PC-9 (cell line): ENCODE measurements around the gene ITCH. TPM values are rescaled to one million over a fixed set of nuclear protein-coding genes. Genes with fewer than 3 reads are reported as not detected.
"Not testable (repeated sequence)": the region's sequence is repeated elsewhere in the genome, so short reads cannot be mapped to it uniquely, and the experiment has no call there.

Source experiments
- BruUV-seq: library from RNA; stranded (reverse); fragments of 400-500 nt; replicated peaks from 2 replicates; lab custom pipeline; 2021; lab: Mats Ljungman, UMichigan
- CTCF ChIA-PET: fragments of 300-600 bp; sonication (Branson Sonifier 250); formaldehyde crosslinking; loops from one replicate; lab custom pipeline; 2022; ENCODE audit warnings: antibody characterized with exemption; lab: Charles Lee
- POLR2A ChIA-PET: fragments of 300-600 bp; sonication (Branson Sonifier 250); formaldehyde crosslinking; loops from one replicate; lab custom pipeline; 2022; ENCODE audit warnings: antibody characterized with exemption; ENCODE audit not compliant: unreplicated experiment; lab: Charles Lee
- DNase-seq, 2 experiments: peaks; one replicate each; pipeline versions ENCODE4 v3.0.0 to v3.0.0-alpha.2; 2015 to 2022; ENCODE audit warnings: mixed read lengths in 1 of 2
- H2AFZ ChIP-seq: fragments of 200-600 bp; sonication (generic); 2 replicates; pipeline ENCODE4 v1.8.1; 2017; ENCODE audit warnings: antibody characterized with exemption
- H3F3A ChIP-seq: fragments of 200-600 bp; sonication (generic); 2 replicates; pipeline ENCODE4 v1.8.1; 2017; ENCODE audit warnings: antibody characterized with exemption, mild to moderate bottlenecking, low read depth; ENCODE audit not compliant: insufficient read depth
- H3K27ac ChIP-seq: fragments of 200-600 bp; sonication (generic); 2 replicates; pipeline ENCODE4 v1.6.1; 2016; ENCODE audit warnings: mixed run types
- H3K27me3 ChIP-seq: fragments of 200-600 bp; sonication (generic); 2 replicates; pipeline ENCODE4 v1.6.1; 2016; ENCODE audit warnings: low read depth, mixed run types; ENCODE audit not compliant: insufficient read depth
- H3K36me3 ChIP-seq: fragments of 200-600 bp; sonication (generic); 2 replicates; pipeline ENCODE4 v1.6.1; 2016; ENCODE audit warnings: low read depth, mixed run types
- H3K4me1 ChIP-seq: fragments of 200-600 bp; sonication (generic); replicated peaks from 2 replicates; pipeline ENCODE4 v1.6.1; 2016; ENCODE audit warnings: mixed run types; ENCODE audit not compliant: insufficient read depth
- H3K4me2 ChIP-seq: fragments of 200-600 bp; sonication (generic); 2 replicates; pipeline ENCODE4 v1.6.1; 2017; ENCODE audit warnings: mixed run types
- H3K4me3 ChIP-seq: fragments of 200-600 bp; sonication (generic); 2 replicates; pipeline ENCODE4 v1.6.1; 2016; ENCODE audit warnings: mixed run types
- H3K79me2 ChIP-seq: fragments of 200-600 bp; sonication (generic); 2 replicates; pipeline ENCODE4 v1.6.1; 2017; ENCODE audit warnings: low read depth, mixed run types
- H3K9me2 ChIP-seq: fragments of 200-600 bp; sonication (generic); 2 replicates; pipeline ENCODE4 v1.8.1; 2017; ENCODE audit warnings: mild to moderate bottlenecking; ENCODE audit not compliant: insufficient read depth
- H3K9me3 ChIP-seq: fragments of 200-600 bp; sonication (generic); 2 replicates; pipeline ENCODE4 v1.8.1; 2016; ENCODE audit warnings: low read depth; ENCODE audit not compliant: insufficient read depth
- H4K20me1 ChIP-seq: fragments of 200-600 bp; sonication (generic); 2 replicates; pipeline ENCODE4 v1.8.1; 2017; ENCODE audit not compliant: insufficient read depth
- EZH2 ChIP-seq: fragments of 200-600 bp; sonication (generic); IDR thresholded peaks from 2 replicates; pipeline ENCODE4 v1.8.0; 2017; ENCODE audit warnings: antibody characterized with exemption, low read depth
- intact Hi-C: fragments of 100-400 bp; cut with micrococcal nuclease; formaldehyde crosslinking; loops from one replicate; pipeline ENCODE4 v1.10.0; 2022; ENCODE audit not compliant: unreplicated experiment
- total RNA-seq: library from RNA; stranded (reverse); gene quantifications from 2 replicates; pipeline ENCODE4 v1.2.3, GENCODE V29; 2021
- TF ChIP-seq, protein P1 (sequence below): fragments of 200-600 bp; sonication (generic); conservative IDR thresholded peaks from 2 replicates; pipeline ENCODE4 v1.6.1; 2017; ENCODE audit warnings: mixed run types, antibody characterized with exemption, mild to moderate bottlenecking, moderate library complexity

Gene ITCH
- total RNA-seq, 1 experiment from 2014 or later = 144 TPM

DNA sequence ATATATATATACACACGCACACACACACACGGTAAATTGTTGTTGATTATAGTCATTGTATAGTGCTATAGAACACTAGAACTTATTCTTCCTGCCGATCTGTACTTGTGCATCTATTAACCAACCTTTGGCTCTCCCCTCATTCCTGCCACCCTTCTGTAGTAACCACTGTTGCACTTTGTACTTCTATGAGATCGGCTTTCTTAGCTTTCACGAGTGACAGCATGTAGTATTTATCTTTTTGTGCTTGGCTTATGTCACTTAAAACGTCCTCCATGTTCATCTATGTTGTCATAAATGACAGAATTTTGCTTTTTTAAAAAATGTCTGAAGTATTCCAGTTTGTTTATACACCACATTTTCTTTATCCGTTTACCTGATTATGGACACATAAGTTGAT lies 132.2 kb downstream of the ITCH start:
- H3K4me3 ChIP-seq = no peak overlapping the region
- TF ChIP-seq, protein P1, sequence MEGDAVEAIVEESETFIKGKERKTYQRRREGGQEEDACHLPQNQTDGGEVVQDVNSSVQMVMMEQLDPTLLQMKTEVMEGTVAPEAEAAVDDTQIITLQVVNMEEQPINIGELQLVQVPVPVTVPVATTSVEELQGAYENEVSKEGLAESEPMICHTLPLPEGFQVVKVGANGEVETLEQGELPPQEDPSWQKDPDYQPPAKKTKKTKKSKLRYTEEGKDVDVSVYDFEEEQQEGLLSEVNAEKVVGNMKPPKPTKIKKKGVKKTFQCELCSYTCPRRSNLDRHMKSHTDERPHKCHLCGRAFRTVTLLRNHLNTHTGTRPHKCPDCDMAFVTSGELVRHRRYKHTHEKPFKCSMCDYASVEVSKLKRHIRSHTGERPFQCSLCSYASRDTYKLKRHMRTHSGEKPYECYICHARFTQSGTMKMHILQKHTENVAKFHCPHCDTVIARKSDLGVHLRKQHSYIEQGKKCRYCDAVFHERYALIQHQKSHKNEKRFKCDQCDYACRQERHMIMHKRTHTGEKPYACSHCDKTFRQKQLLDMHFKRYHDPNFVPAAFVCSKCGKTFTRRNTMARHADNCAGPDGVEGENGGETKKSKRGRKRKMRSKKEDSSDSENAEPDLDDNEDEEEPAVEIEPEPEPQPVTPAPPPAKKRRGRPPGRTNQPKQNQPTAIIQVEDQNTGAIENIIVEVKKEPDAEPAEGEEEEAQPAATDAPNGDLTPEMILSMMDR = no peak
- no peak for TF ChIP-seq EZH2
- CTCF ChIA-PET = interaction anchor here (0.6 kb wide), 1 partner anchor 83 kb away, joined by 4 read pairs; no protein-coding TSS in a partner anchor
- H3K4me1 ChIP-seq = no peaks in the 10 kb centered on the region
- peaks cover 19% of the 10 kb centered on the region for H3K79me2 ChIP-seq
- no peaks in the 10 kb centered on the region for H3K27me3 ChIP-seq
- no TSS peak for BruUV-seq
- DNase-seq = no peak
- H3F3A ChIP-seq = peaks cover 77% of the 10 kb centered on the region
- H3K9me2 ChIP-seq = no peaks in the 10 kb centered on the region
- H4K20me1 ChIP-seq = peaks cover 52% of the 10 kb centered on the region
- peaks cover 47% of the 10 kb centered on the region for H3K36me3 ChIP-seq
- POLR2A ChIA-PET = no interaction called here
- H3K27ac ChIP-seq = no peak overlapping the region
- no peak overlapping the region for H3K4me2 ChIP-seq
- H3K9me3 ChIP-seq = no peaks in the 10 kb centered on the region
- intact Hi-C loops = no loop called here
- H2AFZ ChIP-seq = no peak overlapping the region

DNA sequence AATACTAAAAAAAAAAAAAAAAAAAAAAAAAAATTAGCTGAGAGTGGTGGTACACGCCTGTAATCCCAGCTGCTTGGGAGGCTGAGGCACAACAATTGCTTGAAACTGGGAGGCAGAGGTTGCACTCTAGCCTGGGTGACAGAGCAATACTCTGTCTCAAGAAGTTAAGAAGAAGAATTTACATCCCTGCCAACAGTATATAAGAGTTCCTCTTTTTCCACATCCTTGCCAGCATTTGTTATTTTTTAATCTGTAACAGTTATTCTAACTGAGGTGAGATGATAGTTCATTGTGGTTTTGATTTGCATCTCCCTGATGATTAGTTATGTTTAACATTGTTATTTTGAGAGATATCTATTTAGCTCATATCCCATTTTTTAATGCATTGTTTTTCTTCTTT lies 132.8 kb downstream of the ITCH start:
- Histone ChIP-seq H3K4me2 (no peak overlapping the region), H3K27ac (no peak overlapping the region), H3K79me2 (peaks cover 20% of the 10 kb centered on the region), H3K36me3 (peaks cover 47% of the 10 kb centered on the region), H3K9me2 (no peaks in the 10 kb centered on the region), H3K4me3 (no peak overlapping the region), H4K20me1 (peaks cover 58% of the 10 kb centered on the region), H3K27me3 (no peaks in the 10 kb centered on the region), H3K4me1 (no peaks in the 10 kb centered on the region), H3F3A (peaks cover 72% of the 10 kb centered on the region), H3K9me3 (no peaks in the 10 kb centered on the region), H2AFZ (no peak overlapping the region)
- ChIA-PET POLR2A (interaction anchor here (0.6 kb wide), 1 partner anchor 126 kb away, joined by 9 read pairs; no protein-coding TSS in a partner anchor), CTCF (no interaction called here)
- no TSS peak for BruUV-seq
- TF ChIP-seq EZH2 = no peak
- TF ChIP-seq, protein P1 = no peak
- intact Hi-C loops = no loop called here
- DNase-seq = no peak

DNA sequence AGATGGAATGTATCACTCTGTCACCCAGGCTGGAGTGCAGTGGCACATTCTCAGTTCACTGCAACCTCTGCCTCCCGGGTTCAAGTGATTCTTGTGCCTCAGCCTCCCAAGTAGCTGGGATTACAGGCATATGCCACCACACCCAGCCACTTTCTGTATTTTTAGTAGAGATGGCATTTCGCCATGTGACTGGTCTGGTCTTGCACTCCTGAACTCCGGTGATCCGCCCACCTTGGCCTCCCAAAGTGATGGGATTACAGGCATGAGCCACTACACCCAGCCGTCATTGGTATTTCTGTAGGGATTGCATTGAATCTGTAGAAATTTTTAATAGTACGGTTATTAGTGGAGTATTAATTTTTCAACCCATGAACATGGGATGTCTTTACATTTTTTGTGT lies 134.5 kb downstream of the ITCH start:
- H3K27me3 ChIP-seq, H3K9me3 ChIP-seq, H3K9me2 ChIP-seq, H3K27ac ChIP-seq, POLR2A ChIA-PET, CTCF ChIA-PET, H3K4me3 ChIP-seq, BruUV-seq, DNase-seq, intact Hi-C loops, H2AFZ ChIP-seq, H3K4me1 ChIP-seq, H3K4me2 ChIP-seq: not testable (repeated sequence)
- Histone ChIP-seq H4K20me1 (peaks cover 64% of the 10 kb centered on the region), H3F3A (peaks cover 71% of the 10 kb centered on the region), H3K36me3 (peaks cover 43% of the 10 kb centered on the region), H3K79me2 (peaks cover 20% of the 10 kb centered on the region)

DNA sequence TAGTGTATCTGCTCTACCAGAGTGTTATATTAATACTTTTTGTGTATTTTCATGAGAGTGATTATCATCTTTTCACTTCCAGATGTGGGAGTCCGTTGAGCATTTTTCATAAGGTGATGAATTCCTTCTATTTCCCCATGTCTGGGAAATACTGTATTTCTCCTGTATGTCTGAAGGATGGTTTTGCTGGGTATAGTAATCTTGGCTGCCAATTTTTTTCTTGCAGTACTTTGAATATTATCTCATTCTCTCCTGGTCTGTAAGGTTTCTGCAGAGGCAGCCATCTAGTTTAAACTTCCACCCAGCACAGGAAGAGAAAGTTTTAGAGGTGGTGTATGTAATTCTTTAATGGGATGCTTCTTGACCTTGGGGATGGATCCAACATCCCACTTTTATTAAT lies 137.8 kb downstream of the ITCH start:
- DNase-seq = no peak
- intact Hi-C loops = loop anchor here (5.0 kb wide), 1 partner anchor 34 kb away; no protein-coding TSS in a partner anchor
- Histone ChIP-seq H3K4me2 (no peak overlapping the region), H3K4me1 (no peaks in the 10 kb centered on the region), H3K9me3 (no peaks in the 10 kb centered on the region), H3K79me2 (peaks cover 20% of the 10 kb centered on the region), H4K20me1 (peaks cover 63% of the 10 kb centered on the region), H3K9me2 (no peaks in the 10 kb centered on the region), H3K4me3 (no peak overlapping the region), H2AFZ (no peak overlapping the region), H3K27ac (no peak overlapping the region), H3K36me3 (peaks cover 59% of the 10 kb centered on the region), H3K27me3 (no peaks in the 10 kb centered on the region), H3F3A (peaks cover 86% of the 10 kb centered on the region)
- TF ChIP-seq, protein P1 = no peak
- TF ChIP-seq EZH2 = no peak
- no TSS peak for BruUV-seq
- POLR2A ChIA-PET = no interaction called here
- CTCF ChIA-PET = no interaction called here
